Heart right ventricle (tissue), 16 donors: ENCODE data around the gene IL17RE. TPM values are rescaled to one million over a fixed set of nuclear protein-coding genes. Genes with fewer than 3 reads are reported as not detected.
A peak's percentile ranks its signal among the peaks of the same experiment; 100 is the strongest.

Experiments
- ATAC-seq, 8 donors: fragments of 200-7000 bp; cut with Tn5 transposase; one replicate each; pipeline ENCODE4 v1.9.1; 2020; ENCODE audit warnings: mild to moderate bottlenecking in 8 of 8, moderate library complexity in 8 of 8, moderate number of reproducible peaks in 1 of 8
- DNase-seq, 2 donors: peaks; one replicate each; pipeline ENCODE4 v3.0.0-alpha.2; 2020
- H3K27ac ChIP-seq, 10 donors: fragments of 200-600 bp; sonication (generic) in 2 of 10; one replicate each; pipeline versions ENCODE4 v1.5.0 to v1.8.0; 2020 to 2022; ENCODE audit warnings: mild to moderate bottlenecking in 3 of 10
- H3K27me3 ChIP-seq, 7 donors: fragments of 200-600 bp; one replicate each; pipeline ENCODE4 v1.8.0; 2021 to 2022; ENCODE audit warnings: mild to moderate bottlenecking in 2 of 7
- H3K36me3 ChIP-seq, 9 donors: fragments of 200-600 bp; sonication (generic) in 1 of 9; one replicate each; pipeline versions ENCODE4 v1.5.0 to v1.8.0; 2020 to 2022; ENCODE audit warnings: mild to moderate bottlenecking in 2 of 9
- H3K4me1 ChIP-seq, 9 donors: fragments of 200-600 bp; sonication (generic) in 1 of 9; one replicate each; pipeline versions ENCODE4 v1.5.0 to v1.8.0; 2020 to 2022; ENCODE audit warnings: mild to moderate bottlenecking in 4 of 9
- H3K4me3 ChIP-seq, 10 donors: fragments of 200-600 bp; sonication (generic) in 2 of 10; one replicate each; pipeline versions ENCODE4 v1.5.0 to v1.8.0; 2020 to 2022; ENCODE audit warnings: mild to moderate bottlenecking in 7 of 10, moderate library complexity in 2 of 10
- H3K9me3 ChIP-seq, 11 donors: fragments of 200-600 bp in 10 of 11; sonication (generic) in 2 of 11; one replicate each; pipeline versions ENCODE4 v1.5.0 to v1.8.0; 2013 to 2022; ENCODE audit warnings: mild to moderate bottlenecking in 2 of 11, control low read depth in 1 of 11, moderate library complexity in 1 of 11
- CTCF ChIP-seq, 9 donors: fragments of 200-600 bp; sonication (generic) in 2 of 9; IDR thresholded peaks; one replicate each; pipeline versions ENCODE4 v1.5.0 to v1.8.0; 2021 to 2022; ENCODE audit warnings: antibody characterized with exemption in 9 of 9, mild to moderate bottlenecking in 5 of 9, moderate library complexity in 1 of 9
- WGBS, 2 donors: extraction: QIAGEN DNeasy Blood & Tissue Kit; methylation state at CpG; one replicate each; pipeline ENCODE4 v1.1.7; 2013; ENCODE audit warnings: inconsistent platforms in 1 of 2; 5-methylcytosine and 5-hydroxymethylcytosine counted together
- intact Hi-C, 10 donors: fragments of 100-400 bp; cut with DNase I; formaldehyde crosslinking; loops; one replicate each; pipeline versions ENCODE4 v1.11.1 to v1.14.2; 2022
- polyA plus RNA-seq, 2 donors: library from polyadenylated mRNA; stranded (reverse); fragments of 200-250 nt; gene quantifications; one replicate each; pipeline ENCODE4 v1.2.3, GENCODE V29; 2013
- total RNA-seq, 10 donors: library from RNA; stranded (reverse); fragmentation: NEBNext Ultra II Directional in 3 of 10; extraction: Animal tissue kit (Norgen Biotek cat#: 25700) in 3 of 10; gene quantifications; one replicate each; pipeline versions ENCODE4 v1.2.1 to v1.2.4, GENCODE V29; 2021 to 2023
- donor health status: Arrhythmogenic right ventricular cardiomyopathy.
- donor health status: ischemic (EF 13 %, LVEDD 7.1; RV severe dilation, severe dysfunction).
- donor health status: healthy with polysubstance abuse.
- donor health status: DM: no; HTN: yes; CAD: no.
- donor health status: DM: no; HTN: no; CAD: no.
- donor health status: ischemic (EF 25% LVEDD 6.9; RV normal size, moderate dysfunction).
- donor health status: ischemic (EF 25% LVEDD 5.7; RV mildly dilated, moderate dysfunction).
- donor health status: healthy.
- donor health status: DM: yes; HTN: yes; CAD: no.
- donor health status: Ischemic cardiomyopathy.
- donor health status: ischemic (EF 35%, LVEDD 5.7; RV mildly dilated, moderate dysfunction).
- donor health status: nonischemic (EF 11% LVEDD 7.7; RV severe dilation, severe dysfunction).
- donor health status: DM: yes; HTN: yes; CAD: no.
- donor health status: PGD.
- donor health status: ischemic (EF 29% LVEDD 5.4; RV normal size, mild dysfunction).
- donor health status: nonischemic (EF 23%, LVEDD 6.1; RV moderate dilation, normal function).

Gene IL17RE
- total and polyA plus RNA-seq, 12 donors = 0.16 to 2.3 (median 1.00) TPM

- Histone ChIP-seq H3K27ac (no peak overlapping the region), H3K4me3 (no peak overlapping the region), H3K9me3 (no peaks in the 10 kb centered on the region), H3K36me3 (no peaks in the 10 kb centered on the region), H3K4me1 (peaks cover 11 to 38% (median 30%) of the 10 kb centered on the region in 9 donors), H3K27me3 (no peaks in the 10 kb centered on the region)
- ATAC-seq = no peak
- no peak for DNase-seq
- WGBS, 2 donors = 78 to 84% methylated on average over 5 of the region's 5 CpGs
- no peak for TF ChIP-seq CTCF (IDR thresholded peaks at IDR 0.05)
- intact Hi-C loops = loop anchor here in 1 of 10 donors (10.0 kb wide), 1 partner anchor 69 kb away; the partner anchor contains the start of gene RPUSD3
Measured at GRCh38 chr3:9913601-9914000, 11.0 kb downstream of the IL17RE start.

GRCh38 chr3:9914011-9914410 is 11.4 kb downstream of the IL17RE start:
- Histone ChIP-seq H3K4me3 (no peak overlapping the region), H3K27me3 (no peaks in the 10 kb centered on the region), H3K4me1 (peaks cover 11 to 42% (median 30%) of the 10 kb centered on the region in 9 donors), H3K9me3 (no peaks in the 10 kb centered on the region), H3K36me3 (peaks cover 0 to under 1% (median 0%) of the 10 kb centered on the region in 9 donors), H3K27ac (peak overlapping the region in 2 of 10 donors; percentile 88 to 91)
- no peak for TF ChIP-seq CTCF (IDR thresholded peaks at IDR 0.05)
- intact Hi-C loops = loop anchor here in 1 of 10 donors (10.0 kb wide), 1 partner anchor 69 kb away; the partner anchor contains the start of gene RPUSD3
- DNase-seq (no peak), ATAC-seq (no peak)
- WGBS, 2 donors = 66 to 69% methylated on average over 1 of the region's 1 CpG

GRCh38 chr3:9914559-9915253 is 12.1 kb downstream of the IL17RE start:
- intact Hi-C loops = loop anchor here in 3 of 10 donors (5.0 to 10.0 kb wide), 4 partner anchors 52 to 72 kb away; partner anchors contain the start of gene RPUSD3 (in 2 of the 3)
- WGBS, 2 donors = 21 to 30% methylated on average over 15 of the region's 15 CpGs
- Histone ChIP-seq H3K9me3 (no peaks in the 10 kb centered on the region), H3K36me3 (peaks cover 0 to 8% (median 0%) of the 10 kb centered on the region in 9 donors), H3K27me3 (no peaks in the 10 kb centered on the region), H3K4me1 (peaks cover 11 to 42% (median 30%) of the 10 kb centered on the region in 9 donors), H3K27ac (peak overlapping the region; percentile 70 to 97 (median 88)), H3K4me3 (peak overlapping the region; percentile 51 to 79 (median 65))
- DNase-seq (no peak), ATAC-seq (no peak)
- TF ChIP-seq CTCF (IDR thresholded peaks at IDR 0.05) = peak in 1 of 9 donors; percentile 11

- peak overlapping the region; percentile 51 to 79 (median 65) for H3K4me3 ChIP-seq
- peaks cover 0 to 16% (median 0%) of the 10 kb centered on the region in 9 donors for H3K36me3 ChIP-seq
- WGBS, 2 donors = 1% methylated on average over 75 to 99 of the region's 99 CpGs
- H3K27ac ChIP-seq = peak overlapping the region; percentile 70 to 97 (median 88)
- DNase-seq (peak; percentile 77 to 78), ATAC-seq (peak; percentile 51 to 77 (median 68))
- peaks cover 11 to 42% (median 30%) of the 10 kb centered on the region in 9 donors for H3K4me1 ChIP-seq
- intact Hi-C loops = loop anchor here in 3 of 10 donors (5.0 to 10.0 kb wide), 4 partner anchors 53 to 73 kb away; partner anchors contain the start of gene RPUSD3 (in 2 of the 3)
- no peaks in the 10 kb centered on the region for H3K9me3 ChIP-seq
- no peaks in the 10 kb centered on the region for H3K27me3 ChIP-seq
- peak in 7 of 9 donors; percentile 19 to 65 (median 45) for TF ChIP-seq CTCF (IDR thresholded peaks at IDR 0.05)
Measured at GRCh38 chr3:9915254-9916141, 12.8 kb downstream of the IL17RE start.
